ENCODE results near the gene CRYGB.
"Not testable (repeated sequence)": the region's sequence is repeated elsewhere in the genome, so short reads cannot be mapped to it uniquely, and the experiment has no call there.

The CRYGB gene

DNA sequence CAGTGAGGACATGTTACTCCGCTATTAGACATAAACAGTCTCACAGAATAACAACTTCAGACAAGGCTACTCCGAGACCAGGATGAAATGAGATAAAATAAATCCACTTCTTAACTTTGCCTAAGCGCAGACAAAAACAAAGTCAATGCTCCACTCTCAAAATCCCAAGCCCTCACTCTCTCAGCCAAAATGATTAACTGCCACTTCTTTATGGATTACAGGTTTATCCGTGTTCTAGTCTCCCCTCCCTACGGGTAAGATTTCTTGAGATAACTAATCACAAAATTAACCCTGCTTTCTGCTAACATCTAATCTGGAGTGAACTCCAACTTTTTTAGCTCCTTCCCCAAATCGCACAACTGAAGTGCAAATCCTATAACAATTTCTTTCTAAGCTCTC, 15.2 kb downstream of the CRYGB start:
- no peaks in the 10 kb centered on the region for H3K9me3 ChIP-seq (ENCODE audit: insufficient read depth, low read depth, low read length)
- no peak overlapping the region for H3K4me3 ChIP-seq (ENCODE audit: low read length)
- H3K36me3 ChIP-seq (ENCODE audit: insufficient read depth, low read length) = no peaks in the 10 kb centered on the region
- H3K9ac ChIP-seq (ENCODE audit: low read depth, low read length) = no peak overlapping the region
- H3K4me1 ChIP-seq (ENCODE audit: insufficient read depth, low read length) = 0 out of 2 replicates have a peak, but pooled peaks cover 5% of the 10 kb centered on the region
- H3K27me3 ChIP-seq (ENCODE audit: insufficient read depth, low read length) = no peaks in the 10 kb centered on the region
- WGBS = 94% methylated on average over 6 of the region's 6 CpGs
- H3K27ac ChIP-seq (ENCODE audit: low read depth, low read length) = no peak overlapping the region

- no peaks in the 10 kb centered on the region for H3K9me3 ChIP-seq (ENCODE audit: insufficient read depth, low read depth, low read length)
- whole genome bisulfite sequencing = 90% methylated on average over 19 of the region's 19 CpGs
- H3K9ac ChIP-seq (ENCODE audit: low read depth, low read length) = no peak within 1 kb of the TSS
- H3K4me3 ChIP-seq (ENCODE audit: low read length) = no peak within 1 kb of the TSS
- no peaks in the 10 kb centered on the region for H3K36me3 ChIP-seq (ENCODE audit: insufficient read depth, low read length)
- no peaks in the 10 kb centered on the region for H3K27me3 ChIP-seq (ENCODE audit: insufficient read depth, low read length)
- H3K27ac ChIP-seq (ENCODE audit: low read depth, low read length) = no peak within 1 kb of the TSS
- 0 out of 2 replicates have a peak, but pooled peaks cover 5% of the 10 kb centered on the region for H3K4me1 ChIP-seq (ENCODE audit: insufficient read depth, low read length)
Measured at GRCh38 chr2:208129744-208130711, 15.9 kb downstream of the CRYGB start, which contains the start of gene CRYGC. Gene CRYGC (minus strand): TSS chr2:208129828. CDS start chr2:208129792, 36 bp downstream.

GRCh38 chr2:208128136-208128535, 17.8 kb downstream of the CRYGB start:
- Histone ChIP-seq H3K27ac (ENCODE audit: low read depth, low read length) (no peak overlapping the region), H3K9ac (ENCODE audit: low read depth, low read length) (no peak overlapping the region), H3K4me1 (ENCODE audit: insufficient read depth, low read length) (0 out of 2 replicates have a peak, but pooled peaks cover 5% of the 10 kb centered on the region), H3K27me3 (ENCODE audit: insufficient read depth, low read length) (no peaks in the 10 kb centered on the region), H3K9me3 (ENCODE audit: insufficient read depth, low read depth, low read length) (no peaks in the 10 kb centered on the region), H3K4me3 (ENCODE audit: low read length) (no peak overlapping the region), H3K36me3 (ENCODE audit: insufficient read depth, low read length) (no peaks in the 10 kb centered on the region)
- WGBS = 94% methylated on average over 12 of the region's 12 CpGs

DNA sequence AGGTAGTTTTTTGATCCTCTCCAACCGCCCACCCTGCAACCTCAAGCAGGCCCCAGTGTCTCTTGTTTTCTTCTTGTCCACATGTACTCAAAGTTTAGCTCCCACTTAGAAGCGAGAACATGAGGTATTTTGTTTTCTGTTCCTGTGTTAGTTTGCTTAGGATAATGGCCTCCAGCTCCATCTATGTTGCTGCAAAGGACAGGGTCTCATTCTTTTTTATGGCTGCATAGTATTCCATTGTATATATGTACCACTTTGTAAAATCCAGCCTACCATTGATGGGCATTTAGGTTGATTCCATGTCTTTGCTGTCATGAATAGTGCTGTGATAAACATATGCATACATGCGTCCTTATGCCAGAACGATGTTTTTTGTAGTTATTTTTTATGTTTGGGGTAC, 18.9 kb downstream of the CRYGB start:
- Histone ChIP-seq H3K27me3 (ENCODE audit: insufficient read depth, low read length) (no peaks in the 10 kb centered on the region), H3K36me3 (ENCODE audit: insufficient read depth, low read length) (no peaks in the 10 kb centered on the region), H3K4me3 (ENCODE audit: low read length) (no peak overlapping the region), H3K27ac (ENCODE audit: low read depth, low read length) (no peak overlapping the region), H3K4me1 (ENCODE audit: insufficient read depth, low read length) (0 out of 2 replicates have a peak, but pooled peaks cover 5% of the 10 kb centered on the region), H3K9ac (ENCODE audit: low read depth, low read length) (no peak overlapping the region), H3K9me3 (ENCODE audit: insufficient read depth, low read depth, low read length) (no peaks in the 10 kb centered on the region)
- WGBS = 92% methylated on average over 4 of the region's 4 CpGs

DNA sequence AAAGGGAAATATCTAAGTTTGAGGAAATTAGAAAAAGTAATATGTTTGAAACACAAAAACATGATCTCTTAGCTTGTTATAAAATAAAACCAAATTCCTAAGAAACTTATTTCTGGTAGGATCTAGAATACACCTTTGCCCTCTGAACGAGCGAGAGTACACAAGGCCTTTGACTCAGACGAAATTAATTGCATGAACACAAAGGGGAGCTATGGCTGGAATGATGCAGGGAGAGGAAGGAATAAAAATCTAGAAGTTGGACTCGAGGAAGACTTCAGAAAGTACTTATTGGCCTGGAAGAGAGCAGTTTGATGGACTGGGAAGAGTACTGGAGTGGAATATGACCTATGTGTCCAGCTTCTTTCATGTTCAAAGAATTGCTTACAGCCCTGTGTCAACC, 20.7 kb downstream of the CRYGB start:
- Histone ChIP-seq H3K9ac (ENCODE audit: low read depth, low read length) (no peak overlapping the region), H3K27ac (ENCODE audit: low read depth, low read length) (no peak overlapping the region), H3K4me3 (ENCODE audit: low read length) (no peak overlapping the region), H3K9me3 (ENCODE audit: insufficient read depth, low read depth, low read length) (no peaks in the 10 kb centered on the region), H3K36me3 (ENCODE audit: insufficient read depth, low read length) (no peaks in the 10 kb centered on the region), H3K27me3 (ENCODE audit: insufficient read depth, low read length) (no peaks in the 10 kb centered on the region), H3K4me1 (ENCODE audit: insufficient read depth, low read length) (0 out of 2 replicates have a peak, but pooled peaks cover 5% of the 10 kb centered on the region)
- 91% methylated on average over 4 of the region's 4 CpGs for WGBS

DNA sequence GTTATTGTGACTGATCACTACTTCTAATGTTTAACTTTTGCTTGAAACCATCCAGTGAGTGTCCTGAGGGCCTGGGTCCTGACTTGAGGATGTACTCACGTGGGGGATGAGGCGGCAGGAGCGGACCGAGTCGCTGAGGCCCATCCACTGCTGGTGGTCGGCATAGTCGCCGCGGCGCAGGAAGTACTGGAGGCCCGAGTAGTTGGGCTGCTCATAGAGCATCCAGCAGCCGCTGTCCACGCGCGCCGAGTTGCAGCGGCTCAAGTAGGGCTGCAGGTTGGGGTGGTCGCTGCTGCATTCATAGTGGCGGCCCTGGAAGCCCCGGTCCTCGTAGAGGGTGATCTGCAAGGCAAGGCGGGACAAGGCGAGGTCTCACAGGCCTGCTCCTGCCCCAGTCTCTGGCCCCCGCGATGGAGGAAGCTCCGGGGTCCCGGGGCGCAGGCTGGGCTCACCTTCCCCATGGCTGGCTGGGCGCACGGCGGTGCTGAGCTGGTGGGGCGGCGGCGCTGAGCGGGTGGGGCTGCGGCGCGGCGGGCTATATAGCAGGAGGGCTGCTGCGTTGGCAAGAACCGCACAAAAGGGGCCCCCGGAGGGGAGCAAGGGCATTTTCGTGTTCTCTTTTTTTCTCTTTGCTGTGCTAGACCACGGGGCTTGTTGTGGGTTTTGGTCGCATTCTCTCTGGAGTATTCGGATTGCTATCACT, 21.8 kb downstream of the CRYGB start, which contains the start of gene CRYGD:
TSS of gene CRYGD (minus strand) at position 512 of the 703 bp plus-strand sequence. CDS start at position 461, 51 bp downstream.
- not testable (repeated sequence) for H3K4me1 ChIP-seq (ENCODE audit: insufficient read depth, low read length); H3K9me3 ChIP-seq (ENCODE audit: insufficient read depth, low read depth, low read length); H3K27ac ChIP-seq (ENCODE audit: low read depth, low read length); H3K36me3 ChIP-seq (ENCODE audit: insufficient read depth, low read length); H3K9ac ChIP-seq (ENCODE audit: low read depth, low read length); H3K27me3 ChIP-seq (ENCODE audit: insufficient read depth, low read length)
- WGBS = 95% methylated on average over 46 of the region's 46 CpGs
- H3K4me3 ChIP-seq (ENCODE audit: low read length) = peak within 1 kb of the TSS; percentile 37

- H3K9me3 ChIP-seq (ENCODE audit: insufficient read depth, low read depth, low read length) = no peaks in the 10 kb centered on the region
- H3K27ac ChIP-seq (ENCODE audit: low read depth, low read length) = no peak overlapping the region
- H3K4me1 ChIP-seq (ENCODE audit: insufficient read depth, low read length) = no peaks in the 10 kb centered on the region
- no peak overlapping the region for H3K4me3 ChIP-seq (ENCODE audit: low read length)
- no peak overlapping the region for H3K9ac ChIP-seq (ENCODE audit: low read depth, low read length)
- WGBS = 92% methylated on average over 1 of the region's 1 CpG
- no peaks in the 10 kb centered on the region for H3K27me3 ChIP-seq (ENCODE audit: insufficient read depth, low read length)
- H3K36me3 ChIP-seq (ENCODE audit: insufficient read depth, low read length) = no peaks in the 10 kb centered on the region
Measured at GRCh38 chr2:208122248-208122647, 23.7 kb downstream of the CRYGB start.

GRCh38 chr2:208118918-208119317, 27.0 kb downstream of the CRYGB start:
- Histone ChIP-seq H3K27me3 (ENCODE audit: insufficient read depth, low read length) (no peaks in the 10 kb centered on the region), H3K4me1 (ENCODE audit: insufficient read depth, low read length) (no peaks in the 10 kb centered on the region; the same call in 1 of the 2 replicates), H3K36me3 (ENCODE audit: insufficient read depth, low read length) (no peaks in the 10 kb centered on the region), H3K9ac (ENCODE audit: low read depth, low read length) (no peak overlapping the region), H3K9me3 (ENCODE audit: insufficient read depth, low read depth, low read length) (no peaks in the 10 kb centered on the region), H3K27ac (ENCODE audit: low read depth, low read length) (no peak overlapping the region), H3K4me3 (ENCODE audit: low read length) (no peak overlapping the region)
- 93% methylated on average over 3 of the region's 3 CpGs for WGBS

GRCh38 chr2:208117390-208117789, 28.6 kb downstream of the CRYGB start:
- not testable (repeated sequence) for H3K27me3 ChIP-seq (ENCODE audit: insufficient read depth, low read length); H3K9me3 ChIP-seq (ENCODE audit: insufficient read depth, low read depth, low read length)
- 94% methylated on average over 11 of the region's 11 CpGs for WGBS

DNA sequence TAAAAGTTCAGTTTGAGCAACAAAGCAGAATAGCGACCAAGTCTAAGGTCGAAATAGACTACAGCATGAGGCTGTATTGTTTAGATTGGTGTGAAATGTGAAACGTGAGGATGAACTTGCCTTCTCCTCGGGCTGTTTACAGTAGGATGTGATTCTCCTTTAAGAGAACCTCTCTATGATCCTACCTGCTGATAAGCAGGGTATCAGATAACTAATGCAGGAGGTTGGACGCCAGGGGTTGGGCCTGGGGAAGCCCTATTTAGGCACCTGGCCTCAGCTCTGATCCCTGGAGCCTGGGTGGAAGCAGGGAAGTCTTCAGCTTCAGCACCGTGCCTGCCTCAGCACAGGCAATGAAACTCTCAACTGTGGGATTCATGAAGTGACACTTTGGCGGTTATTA, 33.0 kb downstream of the CRYGB start:
- H3K9ac ChIP-seq (ENCODE audit: low read depth, low read length) = no peak overlapping the region
- peak overlapping the region; percentile 34 for H3K4me3 ChIP-seq (ENCODE audit: low read length)
- H3K9me3 ChIP-seq (ENCODE audit: insufficient read depth, low read depth, low read length) = no peaks in the 10 kb centered on the region
- peaks cover 14% of the 10 kb centered on the region for H3K4me1 ChIP-seq (ENCODE audit: insufficient read depth, low read length)
- peak overlapping the region; percentile 15; the same call in 1 of the 2 replicates for H3K27ac ChIP-seq (ENCODE audit: low read depth, low read length)
- WGBS = 10% methylated on average over 7 of the region's 7 CpGs
- H3K36me3 ChIP-seq (ENCODE audit: insufficient read depth, low read length) = no peaks in the 10 kb centered on the region
- H3K27me3 ChIP-seq (ENCODE audit: insufficient read depth, low read length) = peaks cover 4% of the 10 kb centered on the region; the same call in 1 of the 2 replicates

More at GRCh38 chr2:208117390-208117789, 28.6 kb downstream of the CRYGB start:
- H3K4me1 ChIP-seq (ENCODE audit: insufficient read depth, low read length) = peaks cover 11% of the 10 kb centered on the region
- not testable (repeated sequence) for H3K27ac ChIP-seq (ENCODE audit: low read depth, low read length); H3K4me3 ChIP-seq (ENCODE audit: low read length); H3K36me3 ChIP-seq (ENCODE audit: insufficient read depth, low read length); H3K9ac ChIP-seq (ENCODE audit: low read depth, low read length)

DNA sequence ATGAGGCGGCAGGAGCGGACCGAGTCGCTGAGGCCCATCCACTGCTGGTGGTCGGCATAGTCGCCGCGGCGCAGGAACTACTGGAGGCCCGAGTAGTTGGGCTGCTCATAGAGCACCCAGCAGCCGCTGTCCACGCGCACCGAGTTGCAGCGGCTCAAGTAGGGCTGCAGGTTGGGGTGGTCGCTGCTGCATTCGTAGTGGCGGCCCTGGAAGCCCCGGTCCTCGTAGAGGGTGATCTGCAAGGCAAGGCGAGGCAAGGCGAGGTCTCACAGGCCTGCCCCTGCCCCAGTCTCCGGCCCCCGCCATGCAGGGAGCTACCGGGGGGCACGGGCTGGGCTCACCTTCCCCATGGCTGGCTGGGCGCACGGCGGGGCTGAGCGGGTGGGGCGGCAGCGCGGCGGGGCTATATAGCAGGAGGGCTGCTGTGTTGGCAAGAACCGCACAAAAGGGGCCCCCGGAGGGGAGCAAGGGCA, 33.6 kb downstream of the CRYGB start:
- not testable (repeated sequence) for H3K9me3 ChIP-seq (ENCODE audit: insufficient read depth, low read depth, low read length); H3K27me3 ChIP-seq (ENCODE audit: insufficient read depth, low read length); H3K36me3 ChIP-seq (ENCODE audit: insufficient read depth, low read length)
- peak overlapping the region; percentile 34 for H3K4me3 ChIP-seq (ENCODE audit: low read length)
- H3K4me1 ChIP-seq (ENCODE audit: insufficient read depth, low read length) = peaks cover 18% of the 10 kb centered on the region
- WGBS = 8% methylated on average over 34 of the region's 36 CpGs
- H3K27ac ChIP-seq (ENCODE audit: low read depth, low read length) = peak overlapping the region; percentile 25; the same call in 1 of the 2 replicates
- peak overlapping the region; percentile 4 for H3K9ac ChIP-seq (ENCODE audit: low read depth, low read length)
